Hematopoietic multipotent progenitor cell (in vitro differentiated cells): ENCODE results near the gene METTL24. TPM values are rescaled to one million over a fixed set of nuclear protein-coding genes. Genes with fewer than 3 reads are reported as not detected.

Experiments used
- DNase-seq, 3 donors: peaks; one replicate each; pipeline ENCODE4 v3.0.0-alpha.2; 2011 to 2015; ENCODE audit warnings: low read depth in 2 of 3, low spot score in 2 of 3
- total RNA-seq: library from RNA; depleted of rRNA; stranded (reverse); fragments of >200 nt; gene quantifications from one replicate; pipeline ENCODE4 v1.2.3, GENCODE V29; 2012

Gene METTL24, protein sequence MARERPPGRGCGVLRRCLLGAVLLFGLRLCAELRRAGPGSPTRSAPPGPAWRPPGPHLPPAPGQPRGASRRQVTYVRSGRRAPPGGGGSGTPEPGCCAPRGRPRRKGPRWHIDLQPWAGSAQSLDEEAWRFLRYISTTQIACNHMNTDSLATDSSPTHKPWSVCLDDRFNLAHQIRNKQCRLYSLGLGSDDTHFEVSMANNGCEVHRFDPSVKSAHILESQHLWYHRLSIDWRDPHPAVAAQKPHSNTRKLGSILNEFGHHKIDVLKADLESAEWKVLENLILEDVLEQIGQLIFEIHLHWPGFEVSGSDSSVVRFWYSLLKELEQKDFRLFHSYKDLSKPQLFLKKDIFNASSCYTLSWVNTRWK
- 3.0 TPM for total RNA-seq

DNA sequence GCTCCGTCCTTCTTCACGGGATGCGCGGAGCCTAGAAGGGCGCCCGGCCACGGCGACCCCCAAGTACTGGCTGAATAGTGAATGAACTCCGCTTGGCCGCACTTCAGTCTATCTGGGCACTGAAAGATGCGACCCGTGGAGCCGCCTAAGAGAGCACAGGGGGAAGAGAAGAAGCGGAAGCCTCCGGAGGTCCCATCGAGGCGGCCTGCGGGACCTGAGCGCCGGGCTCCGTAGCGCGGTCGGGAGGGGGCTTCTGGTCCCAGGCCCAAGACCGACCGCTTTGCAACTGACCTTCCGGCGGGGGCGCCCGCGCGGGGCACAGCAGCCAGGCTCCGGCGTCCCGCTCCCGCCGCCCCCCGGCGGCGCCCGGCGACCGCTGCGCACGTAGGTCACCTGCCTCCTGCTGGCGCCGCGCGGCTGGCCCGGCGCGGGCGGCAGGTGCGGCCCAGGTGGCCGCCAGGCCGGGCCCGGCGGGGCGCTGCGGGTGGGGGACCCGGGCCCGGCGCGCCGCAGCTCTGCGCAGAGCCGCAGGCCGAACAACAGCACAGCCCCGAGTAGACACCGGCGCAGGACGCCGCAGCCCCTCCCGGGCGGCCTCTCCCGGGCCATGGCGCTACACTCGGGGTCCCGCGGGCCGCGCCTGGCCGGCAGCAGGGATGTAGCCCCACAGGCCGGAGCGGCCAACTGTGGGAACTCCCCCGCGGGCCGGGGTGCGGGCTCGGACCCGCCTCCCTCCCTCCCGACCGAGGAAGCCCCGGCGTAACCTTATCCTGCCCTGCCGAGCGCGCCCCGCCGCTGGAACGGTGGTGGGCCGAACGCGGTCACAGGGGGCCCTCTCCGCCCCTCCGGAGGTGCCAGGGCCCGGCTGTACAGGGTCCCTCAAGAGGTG is at the start of gene METTL24:
METTL24 (minus strand) TSS at position 686 of the 889 bp plus-strand sequence; CDS start at position 609, 77 bp downstream.
- DNase-seq: peak in 2 of 3 donors; percentile 47 to 58

DNA sequence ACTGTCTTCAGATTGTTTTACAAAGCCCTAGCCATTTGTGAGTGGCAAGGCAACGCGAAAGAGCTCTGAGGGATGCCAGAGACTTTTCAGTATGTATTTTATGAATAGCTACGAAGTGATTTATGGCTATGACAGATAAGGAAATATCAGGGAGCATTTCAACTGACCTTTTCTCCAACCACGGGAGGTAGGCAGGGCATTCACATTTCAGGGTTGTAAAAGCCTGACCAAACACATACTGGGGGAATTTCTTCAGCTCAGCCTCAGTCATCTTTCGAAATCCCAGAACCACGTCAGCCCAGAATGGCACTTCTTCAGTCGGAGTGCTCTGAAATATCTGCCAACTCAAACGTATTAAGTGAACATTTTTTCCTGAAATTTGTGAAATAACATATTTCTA is 46.5 kb upstream of the METTL24 start:
- no peak for DNase-seq

DNA sequence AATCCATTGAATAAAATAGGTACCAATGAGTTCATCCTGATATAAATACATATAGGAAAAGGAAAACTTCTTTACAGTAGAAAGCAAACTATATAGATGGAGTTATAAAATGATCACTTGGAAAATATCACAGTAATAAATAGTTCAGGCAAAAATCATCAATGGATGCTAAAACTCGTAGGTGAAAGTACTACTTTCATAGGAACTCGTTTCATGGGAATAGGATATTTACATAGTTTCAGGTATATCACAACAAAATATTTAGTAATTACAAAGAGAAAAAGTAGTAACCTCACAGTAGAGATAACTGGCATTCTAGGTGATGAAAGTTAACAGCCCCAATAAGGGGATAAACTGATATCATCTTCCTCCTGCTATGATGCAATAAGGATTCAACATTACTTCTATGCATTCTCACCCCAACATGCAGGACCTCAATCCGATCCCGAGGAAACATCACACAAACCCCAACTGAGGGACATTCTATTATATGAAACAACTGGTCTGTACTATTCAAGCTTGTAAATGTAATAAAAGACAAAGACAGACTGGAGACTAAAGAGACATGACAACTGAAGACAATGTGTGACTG is 43.5 kb upstream of the METTL24 start:
- no peak for DNase-seq

DNA sequence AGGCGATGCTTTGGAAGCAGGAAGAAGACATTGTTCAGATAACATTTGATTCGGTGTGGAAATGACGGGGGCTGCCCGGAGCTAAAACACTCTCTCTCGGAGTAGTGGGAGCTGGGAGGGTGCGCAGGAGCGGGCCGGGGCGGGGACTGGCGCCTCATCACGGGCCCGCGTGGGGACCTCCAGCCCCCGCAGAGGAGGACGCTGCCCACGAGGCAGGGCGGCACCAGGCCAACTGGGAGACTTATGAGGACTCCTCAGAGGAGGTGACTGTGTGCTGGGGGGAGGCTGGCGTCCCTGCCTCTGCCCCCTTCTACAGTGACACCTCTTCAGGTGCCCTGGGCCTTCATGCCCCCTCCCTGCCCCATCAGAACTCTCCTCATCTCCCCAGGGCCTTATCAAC is 42.1 kb upstream of the METTL24 start:
- DNase-seq: no peak

DNA sequence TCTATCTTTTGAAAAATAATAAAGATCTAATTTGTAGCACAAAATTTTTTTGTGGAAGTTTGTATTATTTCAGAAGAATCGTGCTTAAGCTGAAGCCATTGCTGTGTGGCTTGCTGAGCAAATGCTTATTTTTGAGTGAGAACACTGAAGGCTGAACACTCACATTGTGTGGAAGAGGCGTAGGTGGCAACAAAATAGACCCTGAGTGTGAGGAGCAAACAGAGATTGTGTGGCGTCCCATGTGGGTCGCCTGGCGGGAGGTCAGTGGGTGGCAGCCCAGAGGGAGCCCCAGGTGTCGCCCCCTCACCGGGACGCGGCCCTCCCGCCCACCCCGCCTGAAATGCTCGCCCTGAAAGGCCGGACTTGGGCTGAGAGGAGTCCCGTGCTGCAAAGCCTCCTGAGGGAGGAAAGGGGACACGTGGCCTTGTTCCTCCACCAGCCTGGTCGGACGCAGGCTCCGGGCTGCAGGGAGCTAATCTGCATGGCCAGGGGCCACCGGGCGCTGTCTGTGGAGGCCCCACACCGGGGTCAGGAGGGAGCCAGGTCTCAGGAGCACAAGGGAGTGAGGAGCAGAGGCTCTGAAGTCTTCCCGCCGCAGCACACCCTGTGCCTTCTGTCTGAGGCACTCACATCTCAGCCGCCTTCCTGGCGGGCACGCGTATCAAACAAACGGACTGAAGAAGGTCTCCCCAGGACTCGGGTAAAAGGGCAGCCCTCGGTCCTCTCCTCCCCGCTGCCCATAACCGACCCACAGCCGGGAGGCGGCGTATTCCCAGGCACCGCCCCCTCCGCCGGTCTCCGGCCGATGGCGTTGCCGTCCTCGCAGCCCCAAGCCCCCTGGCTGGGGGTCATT is 41.3 kb upstream of the METTL24 start:
- peak in 1 of 3 donors; percentile 34 for DNase-seq

DNA sequence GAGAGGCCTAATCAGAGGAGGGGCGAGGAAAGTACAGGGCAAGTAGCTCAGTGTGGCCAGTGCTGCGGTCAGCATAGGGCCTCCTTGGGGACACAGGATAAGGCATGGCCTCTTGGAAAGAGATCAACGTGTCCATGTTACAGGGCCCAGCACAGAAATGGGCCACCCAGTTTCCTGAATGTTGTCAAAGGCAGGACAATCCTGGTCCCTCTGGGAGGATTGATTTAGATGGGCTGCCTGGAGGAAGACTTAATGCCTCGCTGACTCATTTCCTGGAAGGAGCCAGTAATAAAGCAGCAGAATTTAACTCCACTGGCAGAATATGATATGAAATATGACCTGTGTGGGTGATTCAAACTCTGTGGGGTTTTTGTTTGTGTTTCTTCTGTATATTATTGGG is 40.6 kb upstream of the METTL24 start:
- peak in 2 of 3 donors; percentile 15 to 38 for DNase-seq

DNA sequence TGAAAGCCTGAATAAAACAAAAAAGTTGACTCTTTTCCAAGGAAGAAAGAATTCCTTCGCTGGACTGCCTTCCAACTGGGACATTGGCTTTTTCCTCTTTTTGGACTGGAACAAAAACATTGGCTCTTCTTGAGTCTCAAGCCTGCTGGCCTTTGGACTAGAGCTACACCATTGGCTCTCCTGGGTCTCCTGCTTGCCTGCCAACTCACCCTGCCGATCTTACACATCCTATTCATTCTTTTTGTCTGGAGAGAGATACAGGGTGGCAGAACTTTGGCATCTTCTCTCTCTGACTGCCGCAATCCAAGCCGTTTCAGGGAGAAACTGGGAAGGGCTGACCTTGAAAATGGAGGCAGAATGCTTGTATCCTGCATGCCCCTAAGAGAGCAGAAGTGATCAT is 37.1 kb upstream of the METTL24 start:
- DNase-seq: no peak

DNA sequence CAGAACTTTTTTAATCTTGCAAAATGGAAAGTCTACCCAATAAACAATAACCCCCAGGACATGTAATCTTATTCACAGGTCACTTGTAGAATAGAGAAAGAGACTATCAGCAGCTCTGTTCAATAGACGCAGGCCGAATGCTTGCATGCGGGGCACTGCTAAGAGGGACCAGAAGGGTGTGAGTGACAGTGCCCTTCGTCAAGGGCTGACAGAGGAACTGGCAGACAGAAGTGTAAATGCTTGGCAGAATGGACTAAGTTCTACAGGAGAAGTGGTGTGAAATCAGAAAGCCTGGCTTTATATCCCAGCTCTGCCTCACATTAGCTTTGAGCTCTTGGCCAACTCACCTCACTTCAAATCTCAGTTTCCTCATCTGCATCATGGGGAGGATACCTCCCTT is 36.3 kb upstream of the METTL24 start:
- DNase-seq: no peak

DNA sequence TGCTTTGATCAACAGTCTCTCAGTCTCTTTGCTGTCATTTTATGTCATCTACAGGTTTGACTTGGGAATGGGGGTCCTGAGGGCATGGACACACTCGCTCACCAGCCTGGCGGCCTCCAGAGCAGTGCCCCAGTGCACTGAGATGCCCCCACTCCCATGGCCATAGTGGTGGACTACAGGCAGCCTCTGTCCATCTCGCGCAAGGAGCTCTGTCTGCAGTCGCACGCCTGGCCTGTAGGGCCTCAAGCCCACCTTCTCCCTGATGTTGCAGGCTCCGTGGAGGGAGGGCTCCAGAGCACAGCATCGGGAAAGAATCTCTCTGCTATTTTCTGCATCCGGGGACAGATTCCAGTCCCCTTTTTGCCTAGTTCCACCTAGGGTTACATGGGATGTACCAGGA is 34.6 kb upstream of the METTL24 start:
- DNase-seq: no peak

DNA sequence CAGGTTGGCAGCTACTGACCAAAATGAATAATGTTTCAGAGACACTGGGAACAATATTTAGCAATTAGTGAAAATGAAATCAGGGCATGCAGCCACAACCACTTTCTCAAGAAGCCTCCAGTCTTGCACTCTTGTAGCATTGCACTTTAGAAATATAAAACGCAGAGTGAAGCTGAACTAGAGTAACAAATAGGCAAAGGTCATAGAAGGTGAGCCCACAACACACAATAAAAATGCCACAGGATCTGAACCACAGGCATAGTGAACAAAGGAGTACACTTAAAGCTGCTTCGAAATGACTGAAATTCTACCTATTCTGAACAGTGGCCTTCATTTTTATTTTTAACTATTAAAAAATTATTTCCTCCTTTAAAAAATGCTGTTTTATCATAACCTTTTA is 32.3 kb upstream of the METTL24 start:
- peak in 1 of 3 donors; percentile 21 for DNase-seq

DNA sequence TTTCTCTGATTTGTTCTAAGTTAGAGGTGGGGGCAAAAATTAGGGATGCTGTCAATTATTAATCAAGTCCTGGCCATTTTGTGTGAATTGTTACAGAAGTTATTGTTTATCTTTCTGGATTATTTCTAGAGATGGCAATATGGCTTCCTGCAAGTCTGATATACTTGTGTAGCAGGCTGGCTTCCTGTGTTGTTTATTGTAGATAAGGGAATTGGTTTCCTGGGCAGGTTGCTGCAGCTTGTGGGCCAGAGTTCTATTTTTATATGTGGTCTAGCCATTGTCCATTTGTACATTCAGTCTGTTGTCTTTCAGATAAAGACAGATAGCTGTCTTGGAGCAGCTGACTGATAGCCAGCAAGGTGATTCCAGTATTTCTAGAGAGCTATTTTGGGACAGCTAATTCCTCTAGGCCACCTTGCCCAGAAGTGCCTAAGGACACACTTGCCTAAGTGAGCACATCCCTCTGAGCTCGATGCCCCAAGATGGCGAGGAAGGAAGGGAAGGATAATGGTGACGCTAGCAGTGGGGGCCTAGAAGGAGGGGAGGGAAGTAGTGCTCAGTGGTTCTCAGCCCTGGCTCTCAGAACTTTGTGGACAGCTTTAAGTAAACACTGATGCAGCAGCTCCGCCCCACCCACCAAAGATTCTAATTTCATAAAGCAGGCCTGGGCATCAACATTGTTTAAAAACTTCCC is 31.7 kb upstream of the METTL24 start:
- peak in 2 of 3 donors; percentile 68 to 89 for DNase-seq

DNA sequence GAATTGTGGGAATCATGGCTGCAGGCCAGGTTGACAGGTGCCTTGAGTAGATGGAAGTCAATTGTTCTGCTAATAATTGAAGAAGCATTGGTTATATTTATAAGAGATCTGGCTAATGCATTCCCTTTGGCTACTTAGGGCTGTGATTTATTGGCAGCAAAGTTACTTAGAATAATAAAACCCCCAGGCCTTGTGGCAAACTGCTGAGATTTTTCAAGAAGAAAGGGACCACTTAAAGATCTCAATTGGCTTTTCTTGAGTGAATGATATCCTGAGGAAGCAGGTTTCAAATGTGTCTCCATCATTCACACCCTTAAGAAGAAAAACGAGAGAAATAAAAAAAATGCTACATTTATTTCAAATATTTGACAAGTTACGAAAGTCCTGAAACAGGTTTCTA is 29.8 kb upstream of the METTL24 start:
- DNase-seq: no peak

DNA sequence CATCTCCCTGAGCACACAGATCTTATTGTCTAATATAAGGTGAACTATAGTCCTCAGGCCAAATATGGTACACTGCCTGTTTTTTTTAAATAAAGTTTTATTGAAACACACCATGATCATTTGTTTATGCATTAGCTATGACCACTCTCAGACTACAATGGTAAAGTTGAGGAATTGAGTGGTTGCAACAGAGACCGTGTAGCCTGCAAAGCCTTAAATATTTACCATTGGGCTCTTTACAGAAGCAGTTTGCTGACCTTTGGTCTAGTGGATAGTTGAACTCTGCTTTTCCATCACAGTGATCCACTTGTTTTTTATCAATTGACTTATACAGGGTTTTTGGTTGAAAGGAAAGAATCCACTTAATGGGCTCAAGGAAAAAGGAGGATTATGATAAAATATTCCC is 27.3 kb upstream of the METTL24 start:
- DNase-seq: no peak

DNA sequence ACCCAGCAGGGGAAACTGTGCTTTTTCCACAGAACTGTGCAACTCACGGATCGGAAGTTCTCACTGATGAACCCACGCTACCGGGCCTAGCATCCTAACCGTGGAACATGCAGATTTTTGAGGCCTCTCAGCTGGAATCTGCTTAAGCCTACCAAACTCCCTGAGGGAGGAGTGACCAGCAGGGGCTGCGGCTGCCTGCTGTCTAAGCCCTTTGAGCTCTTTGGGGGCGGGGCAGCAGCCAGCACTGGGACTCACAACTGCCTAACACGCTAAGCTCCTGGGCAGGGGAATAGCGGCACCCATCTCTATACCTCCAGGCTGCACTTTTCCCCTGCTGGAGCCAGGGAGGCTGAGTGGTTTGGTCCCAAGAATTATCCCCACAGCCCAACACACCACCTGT is 20.4 kb upstream of the METTL24 start:
- DNase-seq: no peak

DNA sequence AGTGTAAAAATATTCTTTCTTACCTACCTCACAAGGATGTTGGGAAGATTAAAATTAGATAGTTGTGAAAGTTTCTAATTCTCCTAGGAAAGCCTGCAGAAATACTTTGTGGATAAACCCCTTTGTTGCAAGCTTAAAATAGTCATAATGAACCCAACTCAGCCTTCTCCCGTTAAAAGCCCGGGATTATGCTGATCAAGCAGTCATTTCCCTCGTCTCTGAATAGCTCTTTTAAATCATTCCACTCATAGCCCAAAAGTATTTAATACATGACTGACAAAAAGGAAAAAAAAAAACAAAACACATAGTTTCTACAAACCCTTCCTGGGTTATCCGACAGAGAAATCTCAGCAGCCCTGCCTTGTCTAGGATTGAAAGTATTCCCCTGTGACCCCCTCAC is 10.9 kb upstream of the METTL24 start:
- no peak for DNase-seq

DNA sequence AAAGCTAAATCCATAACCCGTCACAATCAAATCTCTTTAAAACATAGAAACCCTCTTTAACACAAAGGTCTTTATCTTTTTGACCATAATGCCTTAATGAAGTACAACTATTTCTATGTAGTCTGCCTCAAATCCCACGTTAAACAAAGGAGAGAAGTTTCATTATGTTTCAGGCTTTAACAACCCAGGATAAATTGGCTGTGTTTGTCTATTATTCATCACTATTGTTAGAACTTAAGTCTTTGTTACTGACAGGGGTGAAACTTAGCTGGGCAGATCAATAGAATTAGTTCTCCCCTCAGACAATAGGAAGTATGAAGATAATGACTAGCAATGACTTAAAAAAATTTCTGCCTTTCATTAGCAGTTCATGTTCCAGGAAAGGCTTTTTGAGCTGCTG is 10.1 kb upstream of the METTL24 start:
- DNase-seq: no peak

DNA sequence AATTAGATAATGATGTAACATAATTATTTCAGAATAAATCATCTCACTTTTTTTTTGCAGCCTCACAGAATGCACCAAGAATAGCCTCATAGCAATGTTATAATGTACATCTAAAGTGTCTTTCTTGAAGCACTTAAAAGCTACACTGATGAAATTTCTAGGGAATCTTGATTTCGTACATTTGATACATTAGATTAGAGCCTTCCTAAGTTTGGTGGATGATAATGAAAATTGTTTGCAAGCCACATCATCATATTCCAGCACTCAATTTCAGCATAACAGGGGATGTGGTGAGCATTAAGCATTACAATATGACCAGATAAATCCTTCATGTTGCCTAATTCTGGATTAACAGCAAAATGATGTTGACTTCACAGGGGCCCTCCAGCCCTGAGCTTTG is 9.7 kb upstream of the METTL24 start:
- DNase-seq: no peak

DNA sequence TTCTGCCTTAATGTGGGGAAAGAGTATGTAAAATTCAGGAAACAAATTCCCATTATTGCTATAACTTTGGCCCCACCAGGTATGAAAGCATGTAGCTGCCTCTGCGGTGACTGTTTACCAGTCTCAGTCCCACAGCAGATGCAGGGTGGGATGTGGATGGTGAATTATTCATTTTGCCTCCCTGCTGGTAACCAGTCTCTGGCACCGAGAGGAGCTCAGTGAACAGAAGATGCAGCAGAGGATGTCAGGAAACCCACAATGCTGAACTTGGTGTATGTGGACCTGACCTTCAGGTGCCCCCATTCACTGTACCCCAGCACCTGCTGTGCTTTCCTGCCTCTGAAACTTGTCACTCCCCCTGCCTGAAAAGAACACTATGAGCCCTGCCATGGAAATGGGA is 8.8 kb upstream of the METTL24 start:
- no peak for DNase-seq

DNA sequence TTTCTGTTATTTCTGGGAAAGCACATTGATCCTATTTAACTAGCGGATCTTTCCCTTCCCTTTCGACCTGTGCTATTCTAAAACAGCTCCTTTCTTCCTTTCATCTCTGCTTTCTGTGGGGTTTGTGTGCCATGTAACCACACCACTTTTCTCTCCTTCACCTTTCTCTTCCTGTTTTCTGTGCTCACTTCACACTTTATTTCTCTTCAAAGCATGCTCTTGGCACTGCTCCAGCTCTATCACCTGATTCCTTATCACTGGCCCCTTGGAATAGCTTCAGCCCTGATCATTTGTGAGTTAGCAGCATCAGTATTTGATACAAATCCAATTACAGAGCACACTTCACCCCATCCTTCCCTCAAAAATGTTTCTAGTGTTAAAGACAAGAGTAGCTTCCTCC is 8.1 kb upstream of the METTL24 start:
- no peak for DNase-seq
